NCI-H1694 (cell line): Measurements from ENCODE around the gene MICOS13.

Experiments
- DNase-seq: peaks from one replicate; lab custom pipeline; 2025; lab: John Stamatoyannopoulos, UW

The MICOS13 gene

GRCh38 chr19:5667751-5668271 lies 12.5 kb downstream of the MICOS13 start:
- DNase-seq: no peak

GRCh38 chr19:5666921-5667610 lies 13.2 kb downstream of the MICOS13 start:
- DNase-seq: no peak

GRCh38 chr19:5665781-5666513 lies 14.4 kb downstream of the MICOS13 start:
- no peak for DNase-seq

- DNase-seq: no peak
Measured at GRCh38 chr19:5664515-5664914, 15.8 kb downstream of the MICOS13 start.

- DNase-seq: no peak
Measured at GRCh38 chr19:5663904-5664303, 16.4 kb downstream of the MICOS13 start.

GRCh38 chr19:5661483-5661882 lies 18.8 kb downstream of the MICOS13 start:
- DNase-seq: no peak

- no peak for DNase-seq
Measured at GRCh38 chr19:5655412-5655811, 24.9 kb downstream of the MICOS13 start.

- no peak for DNase-seq
Measured at GRCh38 chr19:5654931-5655330, 25.4 kb downstream of the MICOS13 start.

- no peak for DNase-seq
Measured at GRCh38 chr19:5652261-5652660, 28.1 kb downstream of the MICOS13 start.

GRCh38 chr19:5651361-5651760 lies 29.0 kb downstream of the MICOS13 start:
- DNase-seq: no peak

- DNase-seq: no peak
Measured at GRCh38 chr19:5648464-5648863, 31.9 kb downstream of the MICOS13 start.

GRCh38 chr19:5646703-5647102 lies 33.6 kb downstream of the MICOS13 start:
- no peak for DNase-seq

- DNase-seq: no peak
Measured at GRCh38 chr19:5645409-5645808, 34.9 kb downstream of the MICOS13 start.

- DNase-seq: no peak
Measured at GRCh38 chr19:5644037-5644436, 36.3 kb downstream of the MICOS13 start.

- DNase-seq: no peak
Measured at GRCh38 chr19:5643060-5643459, 37.3 kb downstream of the MICOS13 start.

- DNase-seq: no peak
Measured at GRCh38 chr19:5642204-5642603, 38.1 kb downstream of the MICOS13 start.

GRCh38 chr19:5641171-5641570 lies 39.1 kb downstream of the MICOS13 start:
- DNase-seq: no peak

GRCh38 chr19:5637971-5638370 lies 42.3 kb downstream of the MICOS13 start:
- DNase-seq: no peak

GRCh38 chr19:5635427-5635826 lies 44.9 kb downstream of the MICOS13 start:
- no peak for DNase-seq

- no peak for DNase-seq
Measured at GRCh38 chr19:5632657-5633056, 47.7 kb downstream of the MICOS13 start.

GRCh38 chr19:5632241-5632612 lies 48.1 kb downstream of the MICOS13 start:
- no peak for DNase-seq

GRCh38 chr19:5631567-5632240 lies 48.6 kb downstream of the MICOS13 start:
- DNase-seq: no peak

- DNase-seq: no peak
Measured at GRCh38 chr19:5628919-5629481, 51.3 kb downstream of the MICOS13 start.
